WTC11 (cell line): ENCODE results near the gene TUBGCP2. TPM values are rescaled to one million over a fixed set of nuclear protein-coding genes. Genes with fewer than 3 reads are reported as not detected.

Experiments used
- ATAC-seq: fragments of 200-7000 bp; cut with Tn5 transposase; 2 replicates; pipeline ENCODE4 v1.10.0; 2021; ENCODE audit warnings: mild to moderate bottlenecking, moderate library complexity
- CTCF ChIA-PET: fragments of 300-600 bp; sonication (Branson Sonifier 250); formaldehyde crosslinking; loops from one replicate; lab custom pipeline; 2021; ENCODE audit warnings: antibody characterized with exemption; lab: Charles Lee
- POLR2A ChIA-PET: fragments of 350-600 bp; sonication (Branson Sonifier 250); formaldehyde crosslinking; loops from one replicate; lab custom pipeline; 2021; ENCODE audit warnings: antibody characterized with exemption; lab: Charles Lee
- DNase-seq: peaks from one replicate; pipeline ENCODE4 v3.0.0; 2021; ENCODE audit warnings: low spot score
- H3K27ac Mint-ChIP-seq: 2 replicates; pipeline ENCODE4 v1.8.0; 2021; ENCODE audit warnings: mixed read lengths
- H3K27me3 Mint-ChIP-seq: 2 replicates; pipeline ENCODE4 v1.8.0; 2021; ENCODE audit warnings: low read depth, mild to moderate bottlenecking, moderate library complexity, mixed read lengths
- H3K36me3 Mint-ChIP-seq: 2 replicates; pipeline ENCODE4 v1.8.0; 2021; ENCODE audit warnings: mixed read lengths
- H3K4me1 Mint-ChIP-seq: 2 replicates; pipeline ENCODE4 v1.8.0; 2022; ENCODE audit warnings: mixed read lengths
- H3K4me3 Mint-ChIP-seq: 2 replicates; pipeline ENCODE4 v1.8.0; 2021; ENCODE audit warnings: mild to moderate bottlenecking, moderate library complexity, mixed read lengths
- H3K9me3 Mint-ChIP-seq: 2 replicates; pipeline ENCODE4 v1.8.0; 2021; ENCODE audit warnings: mixed read lengths
- ATF3 ChIP-seq: sonication (generic); formaldehyde crosslinking; conservative IDR thresholded peaks from 2 replicates; pipeline ENCODE4 v1.8.1; 2022; ENCODE audit warnings: mild to moderate bottlenecking, missing genetic modification reagents
- CDX4 ChIP-seq: fragments of 250-450 bp; sonication (Bioruptor Pico); IDR thresholded peaks from 2 replicates; pipeline ENCODE4 v1.9.0; 2021; ENCODE audit warnings: moderate library complexity, mild to moderate bottlenecking, inconsistent platforms, borderline replicate concordance
- HMGXB4 ChIP-seq: sonication (generic); formaldehyde crosslinking; IDR thresholded peaks from 2 replicates; pipeline ENCODE4 v1.8.1; 2023; ENCODE audit warnings: mild to moderate bottlenecking, moderate library complexity, missing genetic modification reagents
- IRF2 ChIP-seq: sonication (generic); formaldehyde crosslinking; IDR thresholded peaks from 2 replicates; pipeline ENCODE4 v1.8.0; 2022; ENCODE audit warnings: low read depth, missing genetic modification reagents, borderline replicate concordance
- NFYB ChIP-seq: sonication (generic); formaldehyde crosslinking; conservative IDR thresholded peaks from 2 replicates; pipeline ENCODE4 v1.8.0; 2022; ENCODE audit warnings: low read depth, missing genetic modification reagents
- TP53 ChIP-seq: sonication (generic); formaldehyde crosslinking; IDR thresholded peaks from 2 replicates; pipeline ENCODE4 v1.8.1; 2023; ENCODE audit warnings: mild to moderate bottlenecking, missing genetic modification reagents
- ZNF263 ChIP-seq: sonication (generic); formaldehyde crosslinking; IDR thresholded peaks from 2 replicates; pipeline ENCODE4 v1.8.1; 2022; ENCODE audit warnings: low read depth, mild to moderate bottlenecking, moderate library complexity, missing genetic modification reagents
- ZNF425 ChIP-seq: fragments of 250-450 bp; sonication (Bioruptor Pico); conservative IDR thresholded peaks from 2 replicates; pipeline ENCODE4 v1.9.0; 2021; ENCODE audit warnings: mild to moderate bottlenecking
- total RNA-seq: library from RNA; stranded (reverse); gene quantifications from 3 replicates; pipeline ENCODE4 v1.2.3, GENCODE V29; 2021
- TF ChIP-seq, protein P1 (sequence below): sonication (generic); formaldehyde crosslinking; IDR thresholded peaks from 2 replicates; pipeline ENCODE4 v1.8.1; 2023; ENCODE audit warnings: mild to moderate bottlenecking, missing genetic modification reagents

The TUBGCP2 gene
- total RNA-seq, 1 experiment from 2014 or later = 62.5 TPM

DNA sequence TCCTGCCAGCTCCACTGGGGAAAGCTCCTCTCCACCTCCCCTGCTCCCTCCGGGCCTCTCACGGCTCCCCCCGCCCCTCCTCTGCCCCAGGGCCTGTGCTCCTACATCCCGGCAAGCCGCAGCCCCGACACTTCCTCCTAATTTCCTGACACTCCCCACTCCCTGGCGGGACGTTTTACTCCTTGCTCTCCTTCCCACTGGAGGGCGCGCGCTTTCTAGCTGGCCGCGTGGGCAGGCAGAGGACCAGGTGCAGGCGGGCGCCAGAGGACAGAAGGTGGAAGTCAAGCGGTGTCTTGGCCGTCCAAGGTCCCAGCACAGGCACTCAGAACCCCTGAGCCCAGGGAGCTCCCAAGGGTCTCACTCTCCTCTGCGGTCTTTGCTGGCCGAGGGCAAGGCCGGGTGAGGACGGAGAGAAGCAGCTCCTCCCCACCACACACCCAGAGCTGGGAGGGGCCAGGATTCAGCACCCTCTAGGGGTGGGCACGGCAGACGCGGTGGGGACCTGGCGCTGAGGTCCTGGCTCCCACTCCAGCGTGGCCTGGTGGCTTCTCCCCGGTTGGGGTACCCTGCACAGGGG is 51.1 kb downstream of the TUBGCP2 start (continued):
- TF ChIP-seq ATF3 (CRISPR knock-in tag) (no peak), HMGXB4 (CRISPR knock-in tag) (peak; percentile 46; the same call in 1 of the 2 replicates), ZNF263 (CRISPR knock-in tag) (peak; percentile 86), NFYB (CRISPR knock-in tag) (no peak)

DNA sequence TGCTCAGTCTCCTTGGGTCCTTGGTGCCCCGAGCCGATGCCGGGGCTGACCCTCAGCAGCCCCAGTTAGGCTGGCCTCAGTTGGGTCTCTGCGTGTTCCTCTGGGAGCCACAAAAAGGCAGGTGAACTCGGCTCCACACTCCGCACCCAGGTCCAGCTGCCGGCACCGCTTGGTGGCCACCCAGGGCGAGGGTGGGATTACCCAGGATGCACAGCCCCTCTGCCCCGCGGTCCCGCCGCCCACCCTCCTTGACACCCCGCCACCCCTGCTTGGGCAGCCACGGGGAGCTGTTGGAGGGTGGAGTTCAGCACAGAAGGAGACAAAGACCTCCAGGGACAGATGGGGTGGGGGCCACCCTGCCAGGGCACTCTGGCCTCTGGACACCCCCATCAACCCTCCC is 53.3 kb downstream of the TUBGCP2 start:
- ATAC-seq (no peak), DNase-seq (no peak)
- H3K36me3 Mint-ChIP-seq = no peaks in the 10 kb centered on the region
- H3K4me3 Mint-ChIP-seq = no peak overlapping the region
- ChIA-PET CTCF (interaction anchor here (5.0 kb wide), 1 partner anchor 9 kb away, joined by 61 read pairs; no protein-coding TSS in a partner anchor), POLR2A (no interaction called here)
- no peaks in the 10 kb centered on the region for H3K9me3 Mint-ChIP-seq
- TF ChIP-seq IRF2 (CRISPR knock-in tag) = no peak
- TF ChIP-seq, protein P1, sequence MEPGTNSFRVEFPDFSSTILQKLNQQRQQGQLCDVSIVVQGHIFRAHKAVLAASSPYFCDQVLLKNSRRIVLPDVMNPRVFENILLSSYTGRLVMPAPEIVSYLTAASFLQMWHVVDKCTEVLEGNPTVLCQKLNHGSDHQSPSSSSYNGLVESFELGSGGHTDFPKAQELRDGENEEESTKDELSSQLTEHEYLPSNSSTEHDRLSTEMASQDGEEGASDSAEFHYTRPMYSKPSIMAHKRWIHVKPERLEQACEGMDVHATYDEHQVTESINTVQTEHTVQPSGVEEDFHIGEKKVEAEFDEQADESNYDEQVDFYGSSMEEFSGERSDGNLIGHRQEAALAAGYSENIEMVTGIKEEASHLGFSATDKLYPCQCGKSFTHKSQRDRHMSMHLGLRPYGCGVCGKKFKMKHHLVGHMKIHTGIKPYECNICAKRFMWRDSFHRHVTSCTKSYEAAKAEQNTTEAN (CRISPR knock-in tag) = no peak
- H3K4me1 Mint-ChIP-seq = peaks cover 9% of the 10 kb centered on the region
- no peaks in the 10 kb centered on the region; the same call in 1 of the 2 replicates for H3K27me3 Mint-ChIP-seq
- no peak overlapping the region for H3K27ac Mint-ChIP-seq

DNA sequence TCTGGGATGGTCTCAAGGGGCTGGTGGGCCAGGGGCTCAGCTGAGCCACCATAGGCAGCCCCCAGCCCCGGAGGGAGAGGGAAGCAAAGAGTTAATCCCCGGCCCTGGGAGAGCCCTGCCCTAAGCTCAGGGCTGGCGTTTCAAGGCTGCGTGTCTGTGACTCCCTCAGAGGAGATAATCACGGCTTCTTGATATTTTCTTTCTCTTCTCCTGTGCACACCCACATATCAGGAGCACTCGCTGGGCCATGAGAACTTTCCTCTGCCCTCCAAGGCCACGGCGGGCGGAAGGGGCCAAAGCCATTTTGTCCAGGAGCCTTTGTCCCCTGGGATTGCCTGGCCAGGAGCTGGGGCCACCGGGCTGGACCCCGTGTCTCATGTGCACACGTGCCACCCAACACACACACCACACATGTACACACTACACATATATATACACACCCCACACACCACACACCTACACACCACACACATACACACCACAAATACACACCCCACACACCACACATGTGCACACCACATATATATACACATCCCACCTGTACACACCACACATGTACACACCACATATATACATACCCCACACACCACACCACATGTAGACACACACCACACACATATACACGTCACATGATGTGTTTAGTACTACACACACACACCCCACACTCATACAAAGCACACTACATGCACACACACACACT is 54.1 kb downstream of the TUBGCP2 start:
- TF ChIP-seq HMGXB4 (CRISPR knock-in tag) (no peak), IRF2 (CRISPR knock-in tag) (no peak), ZNF425 (no peak), CDX4 (CRISPR knock-in tag) (no peak), TP53 (CRISPR knock-in tag) (no peak)
- TF ChIP-seq, all 79 proteins: peak for 0
- no peak overlapping the region for H3K27ac Mint-ChIP-seq
- no peak for DNase-seq
- H3K4me3 Mint-ChIP-seq = no peak overlapping the region
- H3K9me3 Mint-ChIP-seq = no peaks in the 10 kb centered on the region
- no peaks in the 10 kb centered on the region; the same call in 1 of the 2 replicates for H3K27me3 Mint-ChIP-seq
- no peak for ATAC-seq
- ChIA-PET CTCF (no interaction called here), POLR2A (no interaction called here)
- peaks cover 9% of the 10 kb centered on the region for H3K4me1 Mint-ChIP-seq
- no peaks in the 10 kb centered on the region for H3K36me3 Mint-ChIP-seq
